H1 (cell line): Measurements from ENCODE around the gene DNAJC7. TPM values are rescaled to one million over a fixed set of nuclear protein-coding genes. Genes with fewer than 3 reads are reported as not detected.
A peak's percentile ranks its signal among the peaks of the same experiment; 100 is the strongest.

ENCODE experiments used
- CTCF ChIA-PET: fragments of 300-600 bp; sonication (Branson Sonifier 250); formaldehyde crosslinking; loops from one replicate; lab custom pipeline; 2021; ENCODE audit not compliant: partially characterized antibody; lab: Charles Lee
- POLR2A ChIA-PET: fragments of 300-600 bp; sonication (Branson Sonifier 250); formaldehyde crosslinking; loops from one replicate; lab custom pipeline; 2021; ENCODE audit warnings: inconsistent platforms; ENCODE audit not compliant: partially characterized antibody; lab: Charles Lee
- DNase-seq, 2 experiments: peaks; one replicate each; pipeline versions ENCODE4 v3.0.0 to v3.0.0-alpha.2; 2010 to 2022; ENCODE audit warnings: low spot score in 2 of 2, low read depth in 1 of 2, mixed read lengths in 1 of 2
- FAIRE-seq: peaks from 2 replicates; lab custom pipeline; 2011; peaks lifted over from hg19 to GRCh38; lab: Jason Lieb, UNC
- H2AFZ ChIP-seq: 2 replicates; pipeline ENCODE4 v1.8.1; 2012; ENCODE audit warnings: low read length, inconsistent platforms
- H2AK5ac ChIP-seq: 2 replicates; pipeline ENCODE4 v1.6.1; 2013; ENCODE audit warnings: low read depth, low read length
- H2BK120ac ChIP-seq: replicated peaks from 2 replicates; pipeline ENCODE3; 2013; ENCODE audit warnings: low read depth, low read length, inconsistent platforms
- H2BK12ac ChIP-seq: 2 replicates; pipeline ENCODE4 v1.6.1; 2013; ENCODE audit warnings: low read depth, low read length
- H2BK15ac ChIP-seq: 2 replicates; pipeline ENCODE4 v1.6.1; 2013; ENCODE audit warnings: low read length
- H2BK20ac ChIP-seq: 2 replicates; pipeline ENCODE4 v1.6.1; 2013; ENCODE audit warnings: low read length
- H2BK5ac ChIP-seq: 2 replicates; pipeline ENCODE4 v1.6.1; 2013; ENCODE audit warnings: low read depth, low read length
- H3K14ac ChIP-seq: 2 replicates; pipeline ENCODE4 v1.6.1; 2013; ENCODE audit warnings: inconsistent platforms; ENCODE audit not compliant: insufficient read length
- H3K18ac ChIP-seq: 2 replicates; pipeline ENCODE4 v1.6.1; 2013; ENCODE audit warnings: low read length; ENCODE audit errors: extremely low read depth
- H3K23ac ChIP-seq: 2 replicates; pipeline ENCODE4 v1.6.1; 2013; ENCODE audit warnings: inconsistent platforms; ENCODE audit not compliant: insufficient read length
- H3K23me2 ChIP-seq: 2 replicates; pipeline ENCODE4 v1.6.1; 2013; ENCODE audit warnings: low read depth, low read length
- H3K27ac ChIP-seq: 2 replicates; pipeline ENCODE4 v1.6.1; 2011; ENCODE audit warnings: low read depth, low read length, inconsistent platforms
- H3K27me3 ChIP-seq, 4 experiments: replicated peaks in 1 of 4; 1 replicate in 1 of 4; 2 replicates in 3 of 4; pipeline versions ENCODE4 v1.6.1 to v1.8.1; 2011 to 2013; ENCODE audit warnings: low read length in 3 of 4, mild to moderate bottlenecking in 3 of 4, inconsistent platforms in 2 of 4, mixed read lengths in 2 of 4, moderate library complexity in 1 of 4; ENCODE audit not compliant: control insufficient read depth in 3 of 4, insufficient read depth in 3 of 4; ENCODE audit errors: extremely low read depth in 1 of 4
- H3K36me3 ChIP-seq, 4 experiments: 2 replicates each; pipeline versions ENCODE4 v1.6.1 to v1.8.1; 2011 to 2013; ENCODE audit warnings: mild to moderate bottlenecking in 4 of 4, low read length in 3 of 4, moderate library complexity in 2 of 4, control low read depth in 1 of 4, inconsistent platforms in 1 of 4; ENCODE audit not compliant: insufficient read depth in 4 of 4, control insufficient read depth in 2 of 4
- H3K4ac ChIP-seq: replicated peaks from 2 replicates; pipeline ENCODE3; 2013; ENCODE audit warnings: low read length, low read depth, mixed read lengths, inconsistent platforms; ENCODE audit not compliant: insufficient read length
- H3K4me1 ChIP-seq, 4 experiments: replicated peaks in 1 of 4; 1 replicate in 1 of 4; 2 replicates in 3 of 4; pipeline versions ENCODE4 v1.6.1 to v1.8.1; 2011 to 2013; ENCODE audit warnings: low read length in 3 of 4, inconsistent platforms in 2 of 4, mixed read lengths in 1 of 4; ENCODE audit not compliant: insufficient read depth in 4 of 4, control insufficient read depth in 3 of 4
- H3K4me2 ChIP-seq, 2 experiments: 2 replicates each; pipeline versions ENCODE4 v1.6.1 to v1.8.1; 2011 to 2013; ENCODE audit warnings: low read depth in 2 of 2, low read length in 2 of 2, control low read depth in 1 of 2, inconsistent platforms in 1 of 2, mild to moderate bottlenecking in 1 of 2; ENCODE audit not compliant: insufficient read depth in 1 of 2
- H3K4me3 ChIP-seq, 4 experiments: fragments of 200-600, 300-600 bp in 1 of 4; sonication (generic), shearing (Covaris generic), sonication (Bioruptor Twin) in 1 of 4; 2 replicates each; pipeline versions ENCODE4 v1.5.1 to v1.8.1; 2011 to 2016; ENCODE audit warnings: low read length in 4 of 4, low read depth in 3 of 4, control low read depth in 2 of 4, inconsistent platforms in 2 of 4, mild to moderate bottlenecking in 2 of 4, mixed read lengths in 1 of 4, moderate library complexity in 1 of 4; ENCODE audit not compliant: insufficient read depth in 2 of 4; ENCODE audit errors: extremely low read depth in 1 of 4
- H3K56ac ChIP-seq: replicated peaks from 2 replicates; pipeline ENCODE3; 2013; ENCODE audit warnings: low read depth, mild to moderate bottlenecking, mixed read lengths, low read length, inconsistent platforms; ENCODE audit not compliant: insufficient read length
- H3K79me1 ChIP-seq: 2 replicates; pipeline ENCODE4 v1.6.1; 2013; ENCODE audit warnings: low read depth, low read length, control low read depth
- H3K79me2 ChIP-seq, 2 experiments: 2 replicates each; pipeline versions ENCODE4 v1.6.1 to v1.8.1; 2012 to 2013; ENCODE audit warnings: low read length in 2 of 2, mild to moderate bottlenecking in 2 of 2, inconsistent platforms in 1 of 2; ENCODE audit not compliant: insufficient read depth in 2 of 2, control insufficient read depth in 1 of 2
- H3K9ac ChIP-seq, 4 experiments: replicated peaks in 1 of 4; 1 replicate in 1 of 4; 2 replicates in 3 of 4; pipeline versions ENCODE4 v1.6.1 to v1.8.1; 2011 to 2013; ENCODE audit warnings: low read depth in 3 of 4, low read length in 3 of 4, control low read depth in 2 of 4, mild to moderate bottlenecking in 2 of 4, moderate library complexity in 2 of 4, inconsistent platforms in 1 of 4; ENCODE audit errors: extremely low read depth in 1 of 4
- H3K9me3 ChIP-seq, 2 experiments: 2 replicates each; pipeline versions ENCODE4 v1.6.1 to v1.8.1; 2012 to 2013; ENCODE audit warnings: mild to moderate bottlenecking in 2 of 2, moderate library complexity in 2 of 2, control low read depth in 1 of 2, inconsistent platforms in 1 of 2, low read depth in 1 of 2, low read length in 1 of 2, mixed read lengths in 1 of 2; ENCODE audit not compliant: insufficient read depth in 2 of 2
- H4K20me1 ChIP-seq, 2 experiments: replicated peaks in 1 of 2; 2 replicates each; pipeline versions ENCODE3 to v1.8.1; 2011 to 2013; ENCODE audit warnings: inconsistent platforms in 2 of 2, low read length in 2 of 2, mild to moderate bottlenecking in 1 of 2; ENCODE audit not compliant: insufficient read depth in 2 of 2, control insufficient read depth in 1 of 2
- H4K5ac ChIP-seq: 2 replicates; pipeline ENCODE4 v1.6.1; 2013; ENCODE audit warnings: low read length, low read depth, mixed read lengths, inconsistent platforms; ENCODE audit not compliant: insufficient read length
- H4K8ac ChIP-seq: 2 replicates; pipeline ENCODE4 v1.8.0; 2013; ENCODE audit warnings: mild to moderate bottlenecking, moderate library complexity, low read length, inconsistent platforms; ENCODE audit not compliant: insufficient read depth; ENCODE audit errors: extremely low read depth
- H4K91ac ChIP-seq: replicated peaks from 2 replicates; pipeline ENCODE3; 2013; ENCODE audit warnings: low read length, mixed read lengths, inconsistent platforms; ENCODE audit not compliant: insufficient read length
- CEBPB ChIP-seq: IDR thresholded peaks from 2 replicates; pipeline ENCODE4 v1.6.1; 2012; ENCODE audit warnings: low read depth, low read length
- CHD1 ChIP-seq: IDR thresholded peaks from 2 replicates; pipeline ENCODE4 v1.6.1; 2012; ENCODE audit warnings: low read depth, low read length, improper control_type of control experiment
- WGBS, 2 experiments: shearing (Covaris generic) in 1 of 2; methylation state at CpG; one replicate each; pipeline versions ENCODE4 v1.1.6 to v1.1.7; 2013 to 2015; ENCODE audit warnings: low lambda C conversion rate in 2 of 2, mixed read lengths in 2 of 2, inconsistent platforms in 1 of 2, low coverage in 1 of 2, missing lambda C conversion rate in 1 of 2; ENCODE audit not compliant: insufficient replicate concordance in 2 of 2, insufficient coverage in 1 of 2, insufficient read length in 1 of 2; ENCODE audit errors: extremely low coverage in 1 of 2, missing lambda C conversion rate in 1 of 2; 5-methylcytosine and 5-hydroxymethylcytosine counted together
- polyA plus RNA-seq, 7 experiments: library from polyadenylated mRNA; depleted of rRNA in 3 of 7; stranded (reverse) in 5 of 7; unstranded in 2 of 7; fragments of >200 nt in 5 of 7; fragments of 200-250 nt in 2 of 7; gene quantifications; 1 replicate in 5 of 7; 2 replicates in 1 of 7; 4 replicates in 1 of 7; pipeline versions ENCODE4 v1.2.1 to v1.2.3, GENCODE V29; 2011 to 2013; ENCODE audit warnings: missing spikeins in 2 of 7, mixed read lengths in 2 of 7
- total RNA-seq: library from RNA; stranded (reverse); fragmentation: NEBNext Ultra II Directional; extraction: Animal tissue kit (Norgen Biotek cat#: 25700); gene quantifications from 2 replicates; pipeline ENCODE4 v1.2.1, GENCODE V29; 2021

Gene DNAJC7
- total and polyA plus RNA-seq, 2 of the 8 experiments (the other 6 are each of a cell fraction or from before 2014, with no cell fraction given) = 31.0 to 148 TPM

DNA sequence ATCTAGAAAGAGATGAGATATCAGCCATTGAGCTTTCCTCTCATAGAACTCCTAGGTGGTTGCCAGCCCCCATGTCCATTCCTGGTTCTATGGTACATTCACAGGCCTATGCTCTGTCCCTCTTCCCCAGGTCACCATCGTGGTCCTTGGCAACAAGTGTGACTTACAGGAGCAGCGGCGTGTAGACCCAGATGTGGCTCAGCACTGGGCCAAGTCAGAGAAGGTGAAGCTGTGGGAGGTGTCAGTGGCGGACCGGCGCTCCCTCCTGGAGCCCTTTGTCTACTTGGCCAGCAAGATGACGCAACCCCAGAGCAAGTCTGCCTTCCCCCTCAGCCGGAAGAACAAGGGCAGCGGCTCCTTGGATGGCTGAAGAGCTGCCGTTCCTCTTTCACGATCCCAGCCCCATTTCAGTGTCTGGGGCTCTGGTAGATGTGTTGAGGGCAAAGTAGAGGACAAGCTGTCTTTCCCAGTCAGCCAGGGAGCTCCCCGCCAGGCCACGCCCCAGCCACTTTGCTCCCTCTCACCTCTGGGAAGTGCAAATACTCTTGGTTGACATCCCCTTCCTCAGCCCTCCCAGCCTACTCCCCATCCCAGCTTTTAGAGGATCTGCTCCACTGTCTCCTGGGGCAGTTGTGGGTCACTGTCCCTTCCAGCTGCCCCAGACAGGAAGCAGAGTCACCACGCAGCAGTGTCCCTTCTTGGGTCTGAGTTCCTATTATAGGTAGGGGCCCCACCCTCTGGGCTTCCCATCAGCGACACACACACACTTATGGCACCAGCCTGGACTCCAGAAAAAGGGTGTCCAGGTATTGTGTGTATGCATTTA lies 6.5 kb upstream of the DNAJC7 start:
- peak overlapping the region; percentile 56; the same call in 1 of the 2 replicates for H2BK5ac ChIP-seq
- POLR2A ChIA-PET = interaction anchor here (0.7 to 6.0 kb wide), 10 partner anchors 7 to 500 kb away, joined by 4 to 51 read pairs (median 4); partner anchors contain the start of genes CNP, DHX58, DNAJC7 and ZNF385C

More for the DNA sequence above, 6.5 kb upstream of the DNAJC7 start:
- H3K27ac ChIP-seq = no peak overlapping the region
- H4K20me1 ChIP-seq = no peaks in the 10 kb centered on the region
- no peak overlapping the region for H2BK12ac ChIP-seq
- no peak overlapping the region for H3K9ac ChIP-seq
- H3K27me3 ChIP-seq = no peaks in the 10 kb centered on the region
- no peak overlapping the region for H3K4me3 ChIP-seq
- TF ChIP-seq CHD1 (no peak), CEBPB (peak; percentile 62)
- CTCF ChIA-PET = interaction anchor here (0.5 to 38.8 kb wide), 20 partner anchors 7 to 504 kb away, joined by 3 to 1084 read pairs (median 4); partner anchors contain the start of genes DHX58, DNAJC7, HSPB9 and KAT2A
- 89% methylated on average over 15 of the region's 15 CpGs; no CpG with 5 or more reads in 1 of the 2 experiments for WGBS, 2 experiments
- no peak overlapping the region for H3K4ac ChIP-seq
- H4K91ac ChIP-seq = no peak overlapping the region
- peaks cover 13 to 30% (median 15%) of the 10 kb centered on the region in 4 experiments; a peak in 6 of 8 replicates for H3K36me3 ChIP-seq
- H3K56ac ChIP-seq = no peak overlapping the region
- 0 out of 2 replicates have a peak, but pooled peaks cover 2% of the 10 kb centered on the region for H3K79me1 ChIP-seq
- FAIRE-seq (no peak), DNase-seq (no peak)
- no peak overlapping the region for H2AFZ ChIP-seq
- no peak overlapping the region for H3K14ac ChIP-seq
- H4K5ac ChIP-seq = no peak overlapping the region
- peak overlapping the region; percentile 22; the same call in 1 of the 2 replicates for H4K8ac ChIP-seq
- no peak overlapping the region for H2BK15ac ChIP-seq
- H3K23ac ChIP-seq = no peak overlapping the region
- no peak overlapping the region; the same call in 1 of the 2 replicates for H3K18ac ChIP-seq
- no peak overlapping the region for H2BK20ac ChIP-seq
- H3K79me2 ChIP-seq = peaks cover 7 to 15% of the 10 kb centered on the region in 2 experiments
- no peak overlapping the region for H3K4me2 ChIP-seq
- no peak overlapping the region; the same call in 1 of the 2 replicates for H2AK5ac ChIP-seq
- H2BK120ac ChIP-seq = no peak overlapping the region
- H3K4me1 ChIP-seq = peaks cover 2 to 16% (median 5%) of the 10 kb centered on the region in 4 experiments
- no peaks in the 10 kb centered on the region for H3K9me3 ChIP-seq
- peaks cover 6% of the 10 kb centered on the region; the same call in 1 of the 2 replicates for H3K23me2 ChIP-seq
